B cell (primary cell): ENCODE measurements around the gene DDX24.

Experiments used
- EZH2 ChIP-seq: IDR thresholded peaks from 2 replicates; pipeline ENCODE4 v1.6.1; 2012; ENCODE audit warnings: borderline replicate concordance, low read depth, mild to moderate bottlenecking, moderate library complexity, low read length; ENCODE audit not compliant: insufficient read depth, poor library complexity, severe bottlenecking
- TF ChIP-seq, protein P1 (sequence below): fragments of 200-600 bp; IDR thresholded peaks from one replicate; pipeline ENCODE4 v1.8.0; 2022; ENCODE audit warnings: antibody characterized with exemption, mild to moderate bottlenecking

DNA sequence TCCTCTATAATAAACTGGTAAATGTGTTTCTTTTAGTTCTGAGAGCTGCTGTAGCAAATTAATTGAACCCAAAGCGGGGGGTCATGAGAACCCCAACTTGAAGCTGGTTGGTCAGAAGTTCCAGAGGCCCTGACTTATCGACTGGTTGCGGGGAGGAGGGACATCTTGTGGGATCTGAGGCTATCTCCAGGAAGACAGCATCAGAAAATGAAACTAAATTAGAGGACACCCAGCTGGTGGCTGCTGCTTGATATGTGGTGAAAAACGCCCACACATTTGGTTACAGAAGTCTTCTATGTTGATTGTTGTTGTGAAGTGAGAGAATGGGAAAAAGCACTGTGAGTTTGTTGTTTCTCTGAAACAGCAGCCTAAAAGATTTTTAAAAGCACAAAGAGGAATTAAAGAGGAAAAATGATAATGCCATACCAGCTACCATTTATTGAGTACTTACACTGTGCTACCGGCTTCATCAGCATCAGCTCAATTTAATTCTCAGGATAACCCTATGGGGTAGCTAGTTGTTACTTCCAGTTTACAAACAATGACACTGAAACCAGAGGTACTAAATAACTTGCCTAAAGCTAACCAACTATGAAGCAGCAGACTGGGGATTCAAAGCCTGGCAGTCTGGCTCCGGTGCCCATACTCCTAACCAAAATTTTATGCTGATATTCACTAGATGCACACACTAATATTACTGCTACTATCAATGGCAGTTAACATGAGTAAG is 24.3 kb downstream of the DDX24 start:
- TF ChIP-seq, protein P1, sequence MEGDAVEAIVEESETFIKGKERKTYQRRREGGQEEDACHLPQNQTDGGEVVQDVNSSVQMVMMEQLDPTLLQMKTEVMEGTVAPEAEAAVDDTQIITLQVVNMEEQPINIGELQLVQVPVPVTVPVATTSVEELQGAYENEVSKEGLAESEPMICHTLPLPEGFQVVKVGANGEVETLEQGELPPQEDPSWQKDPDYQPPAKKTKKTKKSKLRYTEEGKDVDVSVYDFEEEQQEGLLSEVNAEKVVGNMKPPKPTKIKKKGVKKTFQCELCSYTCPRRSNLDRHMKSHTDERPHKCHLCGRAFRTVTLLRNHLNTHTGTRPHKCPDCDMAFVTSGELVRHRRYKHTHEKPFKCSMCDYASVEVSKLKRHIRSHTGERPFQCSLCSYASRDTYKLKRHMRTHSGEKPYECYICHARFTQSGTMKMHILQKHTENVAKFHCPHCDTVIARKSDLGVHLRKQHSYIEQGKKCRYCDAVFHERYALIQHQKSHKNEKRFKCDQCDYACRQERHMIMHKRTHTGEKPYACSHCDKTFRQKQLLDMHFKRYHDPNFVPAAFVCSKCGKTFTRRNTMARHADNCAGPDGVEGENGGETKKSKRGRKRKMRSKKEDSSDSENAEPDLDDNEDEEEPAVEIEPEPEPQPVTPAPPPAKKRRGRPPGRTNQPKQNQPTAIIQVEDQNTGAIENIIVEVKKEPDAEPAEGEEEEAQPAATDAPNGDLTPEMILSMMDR = no peak
- no peak for TF ChIP-seq EZH2
